Adrenal gland (tissue), 5 donors: ENCODE data around the gene KCTD21.
A peak's percentile ranks its signal among the peaks of the same experiment; 100 is the strongest.

Experiments
- POLR2A ChIP-seq, 2 donors: fragments of 450-650 bp; IDR thresholded peaks; one replicate each; pipeline ENCODE4 v1.6.1; 2017; ENCODE audit warnings: antibody characterized with exemption in 2 of 2, mild to moderate bottlenecking in 2 of 2, moderate library complexity in 1 of 2
- TF ChIP-seq, protein P1 (sequence below), 6 experiments: fragments of 450-650 bp in 4 of 6; fragments of 200-600 bp in 2 of 6; sonication (generic) in 1 of 6; IDR thresholded peaks; 1 replicate in 5 of 6; 2 replicates in 1 of 6; pipeline versions ENCODE4 v1.5.1 to v1.8.0; 2016 to 2021; ENCODE audit warnings: antibody characterized with exemption in 6 of 6, mild to moderate bottlenecking in 2 of 6, moderate library complexity in 1 of 6
- donor health status: DM: no; HTN: no; CAD: no.

DNA sequence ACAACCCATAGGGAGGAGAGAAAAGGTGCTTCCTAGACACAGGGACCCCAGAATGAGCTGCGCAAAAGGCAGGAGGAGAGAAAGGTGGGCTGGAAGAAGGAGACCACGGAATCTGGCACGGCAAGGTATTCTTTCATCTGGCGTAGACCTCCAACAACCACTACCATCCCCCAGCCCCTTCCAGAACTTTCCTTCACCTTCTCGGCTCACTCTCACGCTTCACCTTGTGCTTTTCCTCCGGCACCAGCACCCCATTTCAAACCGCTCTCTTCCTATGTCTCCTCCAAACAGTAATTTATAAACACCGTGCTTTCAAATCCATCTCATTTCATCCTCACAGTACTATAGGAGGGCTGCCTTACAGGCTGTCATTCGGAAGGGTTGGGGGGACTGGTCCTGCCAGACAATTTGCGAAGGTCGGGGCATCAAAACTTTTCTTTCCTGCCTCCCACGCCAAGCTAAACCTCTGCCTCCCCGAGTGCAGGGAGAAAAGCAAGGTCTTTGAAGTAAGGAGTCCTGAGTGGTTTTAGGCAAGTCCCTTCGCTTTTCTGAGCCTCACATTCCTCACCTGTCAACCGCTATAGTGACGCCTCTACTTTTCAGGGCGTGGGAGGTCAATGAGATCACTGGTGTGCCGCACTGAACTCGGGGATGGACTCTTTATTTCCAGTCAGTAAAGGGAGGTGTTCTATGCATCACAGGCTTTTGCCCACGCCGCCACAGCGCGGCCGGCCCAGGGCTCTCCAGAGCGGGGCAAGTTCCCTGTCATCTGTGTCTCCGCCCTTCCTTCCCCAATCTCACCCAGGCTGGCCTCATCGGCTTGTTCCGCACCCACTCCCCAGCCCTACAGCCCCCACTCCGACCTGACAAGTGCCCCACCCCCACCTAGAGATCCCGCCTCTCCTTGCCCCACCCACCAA lies 800 bp downstream of the KCTD21 start:
- TF ChIP-seq, protein P1, sequence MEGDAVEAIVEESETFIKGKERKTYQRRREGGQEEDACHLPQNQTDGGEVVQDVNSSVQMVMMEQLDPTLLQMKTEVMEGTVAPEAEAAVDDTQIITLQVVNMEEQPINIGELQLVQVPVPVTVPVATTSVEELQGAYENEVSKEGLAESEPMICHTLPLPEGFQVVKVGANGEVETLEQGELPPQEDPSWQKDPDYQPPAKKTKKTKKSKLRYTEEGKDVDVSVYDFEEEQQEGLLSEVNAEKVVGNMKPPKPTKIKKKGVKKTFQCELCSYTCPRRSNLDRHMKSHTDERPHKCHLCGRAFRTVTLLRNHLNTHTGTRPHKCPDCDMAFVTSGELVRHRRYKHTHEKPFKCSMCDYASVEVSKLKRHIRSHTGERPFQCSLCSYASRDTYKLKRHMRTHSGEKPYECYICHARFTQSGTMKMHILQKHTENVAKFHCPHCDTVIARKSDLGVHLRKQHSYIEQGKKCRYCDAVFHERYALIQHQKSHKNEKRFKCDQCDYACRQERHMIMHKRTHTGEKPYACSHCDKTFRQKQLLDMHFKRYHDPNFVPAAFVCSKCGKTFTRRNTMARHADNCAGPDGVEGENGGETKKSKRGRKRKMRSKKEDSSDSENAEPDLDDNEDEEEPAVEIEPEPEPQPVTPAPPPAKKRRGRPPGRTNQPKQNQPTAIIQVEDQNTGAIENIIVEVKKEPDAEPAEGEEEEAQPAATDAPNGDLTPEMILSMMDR (IDR thresholded peaks at IDR 0.05) = no peak
- TF ChIP-seq POLR2A (IDR thresholded peaks at IDR 0.05) = peak; percentile 11 to 58
